ENCODE measurements around the gene HS6ST3. TPM values are rescaled to one million over a fixed set of nuclear protein-coding genes. Genes with fewer than 3 reads are reported as not detected.

Gene HS6ST3
- total and polyA plus RNA-seq, 7 donors: under 0.01 to 0.71 (median 0.33) TPM; not detected in 2

GRCh38 chr13:96391606-96392005 lies 301.7 kb downstream of the HS6ST3 start:
- no peaks in the 10 kb centered on the region for H3K9me3 ChIP-seq
- 77 to 81% methylated on average over 6 of the region's 6 CpGs for WGBS, 2 donors

GRCh38 chr13:96397807-96398206 lies 307.9 kb downstream of the HS6ST3 start:
- WGBS, 2 donors: 47 to 69% methylated on average over 2 of the region's 2 CpGs
- Histone ChIP-seq H3K27ac (no peak overlapping the region), H3K4me3 (no peak overlapping the region), H3K27me3 (no peaks in the 10 kb centered on the region), H3K36me3 (no peaks in the 10 kb centered on the region), H3K9me3 (no peaks in the 10 kb centered on the region), H3K4me1 (no peaks in the 10 kb centered on the region)
- DNase-seq: no peak
- TF ChIP-seq CTCF (IDR thresholded peaks at IDR 0.05) (no peak), POLR2A (IDR thresholded peaks at IDR 0.05) (no peak), POLR2AphosphoS5 (IDR thresholded peaks at IDR 0.05) (no peak), EP300 (IDR thresholded peaks at IDR 0.05) (no peak)
- intact Hi-C loops (cut with DNase I): no loop called here

More at GRCh38 chr13:96391606-96392005, 301.7 kb downstream of the HS6ST3 start:
- Histone ChIP-seq H3K27ac (no peak overlapping the region), H3K4me1 (no peaks in the 10 kb centered on the region), H3K36me3 (no peaks in the 10 kb centered on the region), H3K4me3 (no peak overlapping the region), H3K27me3 (no peaks in the 10 kb centered on the region)
- intact Hi-C loops (cut with DNase I): no loop called here
- TF ChIP-seq POLR2AphosphoS5 (IDR thresholded peaks at IDR 0.05) (no peak), EP300 (IDR thresholded peaks at IDR 0.05) (no peak), CTCF (IDR thresholded peaks at IDR 0.05) (no peak), POLR2A (IDR thresholded peaks at IDR 0.05) (no peak)
- DNase-seq: no peak

- no peaks in the 10 kb centered on the region for H3K27me3 ChIP-seq
- no peak overlapping the region for H3K4me3 ChIP-seq
- no peaks in the 10 kb centered on the region for H3K36me3 ChIP-seq
- intact Hi-C loops (cut with DNase I): no loop called here
- no peak for DNase-seq
- H3K9me3 ChIP-seq: no peaks in the 10 kb centered on the region
- TF ChIP-seq CTCF (IDR thresholded peaks at IDR 0.05) (no peak), POLR2A (IDR thresholded peaks at IDR 0.05) (no peak), EP300 (IDR thresholded peaks at IDR 0.05) (no peak), POLR2AphosphoS5 (IDR thresholded peaks at IDR 0.05) (no peak)
- H3K27ac ChIP-seq: no peak overlapping the region
- WGBS, 2 donors: 50 to 89% methylated on average over 4 of the region's 4 CpGs
- H3K4me1 ChIP-seq: no peaks in the 10 kb centered on the region
These were observed 308.6 kb downstream of the HS6ST3 start for GRCh38 chr13:96398486-96398885.

GRCh38 chr13:96403241-96403640 lies 313.3 kb downstream of the HS6ST3 start:
- Histone ChIP-seq H3K27ac (no peak overlapping the region), H3K4me1 (no peaks in the 10 kb centered on the region), H3K36me3 (no peaks in the 10 kb centered on the region), H3K9me3 (no peaks in the 10 kb centered on the region), H3K4me3 (no peak overlapping the region), H3K27me3 (no peaks in the 10 kb centered on the region)
- no peak for DNase-seq
- 67 to 75% methylated on average over 1 of the region's 1 CpG for WGBS, 2 donors
- TF ChIP-seq EP300 (IDR thresholded peaks at IDR 0.05) (no peak), POLR2AphosphoS5 (IDR thresholded peaks at IDR 0.05) (no peak), POLR2A (IDR thresholded peaks at IDR 0.05) (no peak), CTCF (IDR thresholded peaks at IDR 0.05) (no peak)
- intact Hi-C loops (cut with DNase I): no loop called here

- Histone ChIP-seq H3K36me3 (no peaks in the 10 kb centered on the region), H3K27ac (no peak overlapping the region), H3K4me3 (no peak overlapping the region), H3K9me3 (no peaks in the 10 kb centered on the region), H3K4me1 (no peaks in the 10 kb centered on the region), H3K27me3 (no peaks in the 10 kb centered on the region)
- intact Hi-C loops (cut with DNase I): no loop called here
- no peak for DNase-seq
- TF ChIP-seq CTCF (IDR thresholded peaks at IDR 0.05) (no peak), POLR2A (IDR thresholded peaks at IDR 0.05) (no peak), EP300 (IDR thresholded peaks at IDR 0.05) (no peak), POLR2AphosphoS5 (IDR thresholded peaks at IDR 0.05) (no peak)
- WGBS, 2 donors: 86 to 88% methylated on average over 2 of the region's 2 CpGs
These were observed 313.7 kb downstream of the HS6ST3 start for GRCh38 chr13:96403651-96404050.

Data from sigmoid colon (tissue), 7 donors.